IMR-90 (cell line): ENCODE results near the gene RAB25. TPM values are rescaled to one million over a fixed set of nuclear protein-coding genes. Genes with fewer than 3 reads are reported as not detected.

Experiments
- ATAC-seq: fragments of 200-7000 bp; cut with Tn5 transposase; 2 replicates; pipeline ENCODE4 v1.9.1; 2020; ENCODE audit warnings: low read depth, mild to moderate bottlenecking, moderate library complexity
- BruUV-seq: library from RNA; stranded (reverse); fragments of 400-500 nt; replicated peaks from 2 replicates; lab custom pipeline; 2021; lab: Mats Ljungman, UMichigan
- CTCF ChIA-PET: fragments of 300-600 bp; formaldehyde crosslinking; extraction: SDS; loops from one replicate; lab custom pipeline; 2021; ENCODE audit warnings: antibody characterized with exemption; lab: Yijun Ruan, JAX
- POLR2A ChIA-PET: fragments of 300-600 bp; sonication (Branson Sonifier 250); formaldehyde crosslinking; loops from one replicate; lab custom pipeline; 2022; ENCODE audit warnings: antibody characterized with exemption; ENCODE audit not compliant: unreplicated experiment; lab: Charles Lee
- DNase-seq: peaks from one replicate; pipeline ENCODE4 v3.0.0; 2013
- H2AFZ ChIP-seq: replicated peaks from 2 replicates; pipeline ENCODE3; 2013; ENCODE audit warnings: low read length, mild to moderate bottlenecking; ENCODE audit not compliant: poor library complexity
- H2AK5ac ChIP-seq: 2 replicates; pipeline ENCODE4 v1.6.1; 2013; ENCODE audit warnings: low read depth, low read length, inconsistent platforms
- H2AK9ac ChIP-seq: replicated peaks from 2 replicates; pipeline ENCODE3; 2013; ENCODE audit warnings: mild to moderate bottlenecking, low read depth, low read length, moderate library complexity; ENCODE audit not compliant: poor library complexity
- H2BK120ac ChIP-seq: 2 replicates; pipeline ENCODE4 v1.6.1; 2013; ENCODE audit warnings: low read depth, low read length, inconsistent platforms
- H2BK15ac ChIP-seq: 3 replicates; pipeline ENCODE4 v1.6.1; 2013; ENCODE audit warnings: low read depth, low read length, inconsistent platforms
- H2BK20ac ChIP-seq: 2 replicates; pipeline ENCODE4 v1.6.1; 2013; ENCODE audit warnings: low read depth, mild to moderate bottlenecking, inconsistent platforms, low read length, moderate library complexity
- H2BK5ac ChIP-seq: 2 replicates; pipeline ENCODE4 v1.6.1; 2013; ENCODE audit warnings: mild to moderate bottlenecking, low read depth, low read length, inconsistent platforms; ENCODE audit not compliant: poor library complexity, severe bottlenecking
- H3K14ac ChIP-seq: replicated peaks from 2 replicates; pipeline ENCODE4 v1.6.1; 2013; ENCODE audit warnings: low read depth, low read length, inconsistent platforms
- H3K18ac ChIP-seq: 2 replicates; pipeline ENCODE4 v1.6.1; 2013; ENCODE audit warnings: low read depth, low read length, control low read depth
- H3K23ac ChIP-seq: 2 replicates; pipeline ENCODE4 v1.6.1; 2013; ENCODE audit warnings: low read depth, low read length, inconsistent platforms
- H3K27ac ChIP-seq: 2 replicates; pipeline ENCODE4 v1.5.1; 2013; ENCODE audit warnings: mild to moderate bottlenecking, control low read depth, low read length; ENCODE audit not compliant: insufficient read depth
- H3K27me3 ChIP-seq: 2 replicates; pipeline ENCODE4 v1.6.1; 2013; ENCODE audit warnings: low read length; ENCODE audit not compliant: control insufficient read depth, insufficient read depth
- H3K36me3 ChIP-seq: 2 replicates; pipeline ENCODE4 v1.6.1; 2013; ENCODE audit warnings: low read length, mixed read lengths; ENCODE audit not compliant: control insufficient read depth, insufficient read depth
- H3K4ac ChIP-seq: 2 replicates; pipeline ENCODE4 v1.6.1; 2013; ENCODE audit warnings: low read depth, low read length, inconsistent platforms
- H3K4me1 ChIP-seq: 2 replicates; pipeline ENCODE4 v1.6.1; 2013; ENCODE audit warnings: low read length, mixed read lengths; ENCODE audit not compliant: control insufficient read depth, insufficient read depth
- H3K4me2 ChIP-seq: 2 replicates; pipeline ENCODE4 v1.6.1; 2013; ENCODE audit warnings: low read depth, mild to moderate bottlenecking, control low read depth, low read length, moderate library complexity
- H3K4me3 ChIP-seq: 2 replicates; pipeline ENCODE4 v1.5.1; 2013; ENCODE audit warnings: low read depth, mild to moderate bottlenecking, control low read depth, low read length, moderate library complexity; ENCODE audit not compliant: insufficient read depth
- H3K56ac ChIP-seq: 2 replicates; pipeline ENCODE4 v1.6.1; 2013; ENCODE audit warnings: low read length, inconsistent platforms; ENCODE audit not compliant: insufficient read depth; ENCODE audit errors: extremely low read depth
- H3K79me1 ChIP-seq, 2 experiments: 2 replicates each; pipeline ENCODE4 v1.6.1; 2013; ENCODE audit warnings: low read length in 2 of 2, inconsistent platforms in 1 of 2, low read depth in 1 of 2
- H3K9ac ChIP-seq: 2 replicates; pipeline ENCODE4 v1.6.1; 2013; ENCODE audit warnings: low read depth, low read length, control low read depth
- H3K9me1 ChIP-seq: 2 replicates; pipeline ENCODE4 v1.6.1; 2013; ENCODE audit warnings: low read length, inconsistent platforms; ENCODE audit not compliant: insufficient read depth
- H3K9me3 ChIP-seq: 2 replicates; pipeline ENCODE4 v1.6.1; 2013; ENCODE audit warnings: low read length; ENCODE audit not compliant: control insufficient read depth, insufficient read depth
- H4K20me1 ChIP-seq: 2 replicates; pipeline ENCODE4 v1.6.1; 2013; ENCODE audit warnings: low read length, inconsistent platforms; ENCODE audit not compliant: insufficient read depth
- H4K5ac ChIP-seq: 2 replicates; pipeline ENCODE4 v1.6.1; 2013; ENCODE audit warnings: mild to moderate bottlenecking, low read depth, low read length, control low read depth
- H4K8ac ChIP-seq, 2 experiments: 2 replicates each; pipeline ENCODE4 v1.6.1; 2013; ENCODE audit warnings: low read depth in 2 of 2, low read length in 2 of 2, control low read depth in 1 of 2, inconsistent platforms in 1 of 2
- H4K91ac ChIP-seq: 2 replicates; pipeline ENCODE4 v1.6.1; 2013; ENCODE audit warnings: low read depth, low read length, inconsistent platforms; ENCODE audit not compliant: insufficient read depth
- BHLHE40 ChIP-seq: fragments of 150-350 bp; IDR thresholded peaks from 2 replicates; pipeline ENCODE4 v1.6.1; 2016; ENCODE audit warnings: mild to moderate bottlenecking, low read depth, low read length
- CEBPB ChIP-seq: IDR thresholded peaks from 2 replicates; pipeline ENCODE4 v1.6.1; 2012; ENCODE audit warnings: low read depth, low read length, improper control_type of control experiment
- CHD1 ChIP-seq: IDR thresholded peaks from 2 replicates; pipeline ENCODE4 v1.6.1; 2012; ENCODE audit warnings: low read depth, low read length, improper control_type of control experiment
- CTCF ChIP-seq: conservative IDR thresholded peaks from 2 replicates; pipeline ENCODE4 v1.5.1; 2012; ENCODE audit warnings: mild to moderate bottlenecking, low read depth, low read length, improper control_type of control experiment
- FOS ChIP-seq: fragments of 150-350 bp; IDR thresholded peaks from 2 replicates; pipeline ENCODE4 v1.6.1; 2016; ENCODE audit warnings: low read depth, low read length
- MAFK ChIP-seq: IDR thresholded peaks from 2 replicates; pipeline ENCODE4 v1.6.1; 2012; ENCODE audit warnings: low read depth, low read length, improper control_type of control experiment
- MAZ ChIP-seq: IDR thresholded peaks from 2 replicates; pipeline ENCODE4 v1.6.1; 2012; ENCODE audit warnings: low read depth, mild to moderate bottlenecking, low read length, improper control_type of control experiment, moderate library complexity, borderline replicate concordance
- MXI1 ChIP-seq: IDR thresholded peaks from 2 replicates; pipeline ENCODE4 v1.6.1; 2012; ENCODE audit warnings: low read depth, mild to moderate bottlenecking, low read length, moderate library complexity, borderline replicate concordance
- NFE2L2 ChIP-seq: fragments of 150-350 bp; IDR thresholded peaks from 2 replicates; pipeline ENCODE4 v1.6.1; 2016; ENCODE audit warnings: low read depth, mild to moderate bottlenecking, low read length
- POLR2A ChIP-seq: IDR thresholded peaks from 2 replicates; pipeline ENCODE4 v1.6.1; 2012; ENCODE audit warnings: mild to moderate bottlenecking, low read depth, low read length
- RAD21 ChIP-seq: IDR thresholded peaks from 2 replicates; pipeline ENCODE4 v1.6.1; 2012; ENCODE audit warnings: low read length, improper control_type of control experiment
- RCOR1 ChIP-seq: IDR thresholded peaks from 2 replicates; pipeline ENCODE4 v1.6.1; 2012; ENCODE audit warnings: mild to moderate bottlenecking, low read length, improper control_type of control experiment; ENCODE audit not compliant: insufficient replicate concordance
- RFX5 ChIP-seq: IDR thresholded peaks from 2 replicates; pipeline ENCODE4 v1.8.0; 2012; ENCODE audit warnings: low read depth, mild to moderate bottlenecking, low read length, moderate library complexity
- SMC3 ChIP-seq: fragments of 150-350 bp; IDR thresholded peaks from 2 replicates; pipeline ENCODE4 v1.6.1; 2016; ENCODE audit warnings: low read depth, mild to moderate bottlenecking, antibody characterized with exemption, low read length, moderate library complexity
- USF2 ChIP-seq: fragments of 150-350 bp; IDR thresholded peaks from 2 replicates; pipeline ENCODE4 v1.6.1; 2017; ENCODE audit warnings: mild to moderate bottlenecking, antibody characterized with exemption, low read length, low read depth
- WGBS, 2 experiments: methylation state at CpG; one replicate each; pipeline versions ENCODE4 v1.1.5 to v1.1.7; 2013; ENCODE audit warnings: missing lambda C conversion rate in 2 of 2; ENCODE audit not compliant: insufficient read length in 1 of 2; ENCODE audit errors: extremely low coverage in 2 of 2; 5-methylcytosine and 5-hydroxymethylcytosine counted together
- dilution Hi-C: fragments of 300-500 bp; cut with HindIII; formaldehyde crosslinking; loops from one replicate; pipeline ENCODE4 v1.14.3; 2018; ENCODE audit warnings: low sequenced_read_pairs; ENCODE audit not compliant: unreplicated experiment
- in situ Hi-C: fragments of 300-500 bp; cut with MboI; formaldehyde crosslinking; loops from 3 replicates; pipeline ENCODE4 v1.14.3; 2019; ENCODE audit warnings: low sequenced_read_pairs, inconsistent platforms, mixed read lengths
- intact Hi-C: fragments of 100-400 bp; cut with micrococcal nuclease; formaldehyde crosslinking; loops from 2 replicates; pipeline ENCODE4 v1.10.0; 2022
- polyA plus RNA-seq, 3 experiments: library from polyadenylated mRNA; depleted of rRNA; stranded (reverse); fragments of >200 nt; gene quantifications; 2 replicates each; pipeline ENCODE4 v1.2.3, GENCODE V29; 2012; ENCODE audit warnings: low replicate concordance in 1 of 3
- total RNA-seq: library from RNA; depleted of rRNA; stranded (reverse); fragments of >200 nt; gene quantifications from 2 replicates; pipeline ENCODE4 v1.2.3, GENCODE V29; 2012
- TF ChIP-seq, protein P1 (sequence below): fragments of 150-350 bp; IDR thresholded peaks from 2 replicates; pipeline ENCODE4 v1.6.1; 2016; ENCODE audit warnings: low read depth, mild to moderate bottlenecking, low read length, moderate library complexity, borderline replicate concordance

Gene RAB25
- total and polyA plus RNA-seq, 2 of the 4 experiments (the other 2 are of a cell fraction) = not detected

DNA sequence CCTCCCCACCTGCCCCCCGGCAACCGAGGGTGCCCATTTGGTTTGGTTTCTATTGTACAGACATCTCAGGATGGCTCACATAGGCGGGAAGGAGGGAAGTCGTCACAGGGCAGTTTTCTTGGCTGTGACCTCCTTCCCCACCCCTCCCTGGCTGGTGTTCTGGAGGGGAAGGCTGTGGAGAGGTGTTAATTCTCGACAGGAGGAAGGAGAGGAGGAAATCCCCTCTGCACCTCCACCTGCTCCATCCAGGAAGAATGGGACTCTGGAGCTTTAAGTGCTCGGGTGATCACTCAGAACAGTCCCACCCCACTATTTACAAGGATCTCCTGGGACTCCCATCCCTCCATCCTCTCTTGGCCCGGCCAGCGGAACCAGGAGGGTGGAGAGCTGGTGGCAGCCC, 13.7 kb downstream of the RAB25 start:
- Histone ChIP-seq H3K79me1 (peaks cover 30 to 60% of the 10 kb centered on the region in 2 experiments), H4K20me1 (peaks cover 42% of the 10 kb centered on the region)
- in situ Hi-C loops = no loop called here

More for the DNA sequence above, 13.7 kb downstream of the RAB25 start:
- Histone ChIP-seq H4K91ac (no peak overlapping the region), H3K4ac (no peak overlapping the region), H3K23ac (no peak overlapping the region), H2BK5ac (no peak overlapping the region), H3K36me3 (peaks cover 37% of the 10 kb centered on the region), H2BK20ac (no peak overlapping the region), H4K5ac (no peak overlapping the region), H4K8ac (no peak overlapping the region), H3K27ac (no peak overlapping the region), H3K4me2 (no peak overlapping the region), H3K27me3 (no peaks in the 10 kb centered on the region), H3K9me3 (no peaks in the 10 kb centered on the region), H2BK15ac (no peak overlapping the region), H3K56ac (no peak overlapping the region), H2AFZ (no peak overlapping the region), H3K14ac (no peak overlapping the region), H3K9me1 (peaks cover 17% of the 10 kb centered on the region), H2AK9ac (no peak overlapping the region), H3K18ac (no peak overlapping the region), H3K4me3 (no peak overlapping the region), H2BK120ac (no peak overlapping the region), H3K4me1 (peaks cover 26% of the 10 kb centered on the region), H2AK5ac (peak overlapping the region; percentile 33; the same call in 1 of the 2 replicates), H3K9ac (no peak overlapping the region)
- ATAC-seq (no peak), DNase-seq (no peak)
- dilution Hi-C loops = no loop called here
- WGBS, 2 experiments = no CpG with 5 or more reads among the region's 8 CpGs
- no TSS peak for BruUV-seq
- ChIA-PET CTCF (interaction anchor here (0.5 to 1.6 kb wide), 2 partner anchors 8 to 119 kb away, joined by 3 to 5 read pairs; no protein-coding TSS in a partner anchor), POLR2A (no interaction called here)
- no peak for TF ChIP-seq MXI1
- TF ChIP-seq USF2 = no peak
- no peak for TF ChIP-seq CEBPB
- TF ChIP-seq CTCF = no peak
- no peak for TF ChIP-seq POLR2A
- TF ChIP-seq SMC3 = no peak
- no peak for TF ChIP-seq RAD21
- TF ChIP-seq MAZ = no peak
- TF ChIP-seq BHLHE40 = no peak
- TF ChIP-seq RFX5 = no peak
- no peak for TF ChIP-seq NFE2L2
- no peak for TF ChIP-seq MAFK
- no peak for TF ChIP-seq FOS
- TF ChIP-seq CHD1 = no peak
- TF ChIP-seq RCOR1 = no peak
- TF ChIP-seq, protein P1, sequence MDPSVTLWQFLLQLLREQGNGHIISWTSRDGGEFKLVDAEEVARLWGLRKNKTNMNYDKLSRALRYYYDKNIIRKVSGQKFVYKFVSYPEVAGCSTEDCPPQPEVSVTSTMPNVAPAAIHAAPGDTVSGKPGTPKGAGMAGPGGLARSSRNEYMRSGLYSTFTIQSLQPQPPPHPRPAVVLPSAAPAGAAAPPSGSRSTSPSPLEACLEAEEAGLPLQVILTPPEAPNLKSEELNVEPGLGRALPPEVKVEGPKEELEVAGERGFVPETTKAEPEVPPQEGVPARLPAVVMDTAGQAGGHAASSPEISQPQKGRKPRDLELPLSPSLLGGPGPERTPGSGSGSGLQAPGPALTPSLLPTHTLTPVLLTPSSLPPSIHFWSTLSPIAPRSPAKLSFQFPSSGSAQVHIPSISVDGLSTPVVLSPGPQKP = no peak
- intact Hi-C loops = no loop called here
